ENCODE measurements around the gene SNX25.

DNA sequence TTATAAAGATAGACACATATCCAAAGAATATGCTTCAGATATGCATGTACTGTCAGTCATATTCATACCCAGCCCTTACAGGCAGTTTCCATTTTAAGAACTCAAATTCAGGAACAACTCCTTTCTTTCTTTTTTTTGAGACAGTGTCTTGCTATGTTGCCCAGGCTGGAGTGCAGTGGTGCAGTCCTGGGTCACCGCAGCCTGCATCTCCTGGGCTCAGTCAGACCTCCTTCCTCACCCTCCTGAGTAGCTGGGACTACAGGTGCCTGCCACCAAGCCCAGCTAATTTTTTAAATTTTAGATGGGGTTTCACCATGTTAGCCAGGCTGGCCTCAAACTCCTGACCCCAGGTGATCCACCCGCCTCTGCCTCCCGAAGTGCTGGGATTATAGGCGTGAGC lies 34.5 kb downstream of the SNX25 start:
- TF ChIP-seq, protein P1, sequence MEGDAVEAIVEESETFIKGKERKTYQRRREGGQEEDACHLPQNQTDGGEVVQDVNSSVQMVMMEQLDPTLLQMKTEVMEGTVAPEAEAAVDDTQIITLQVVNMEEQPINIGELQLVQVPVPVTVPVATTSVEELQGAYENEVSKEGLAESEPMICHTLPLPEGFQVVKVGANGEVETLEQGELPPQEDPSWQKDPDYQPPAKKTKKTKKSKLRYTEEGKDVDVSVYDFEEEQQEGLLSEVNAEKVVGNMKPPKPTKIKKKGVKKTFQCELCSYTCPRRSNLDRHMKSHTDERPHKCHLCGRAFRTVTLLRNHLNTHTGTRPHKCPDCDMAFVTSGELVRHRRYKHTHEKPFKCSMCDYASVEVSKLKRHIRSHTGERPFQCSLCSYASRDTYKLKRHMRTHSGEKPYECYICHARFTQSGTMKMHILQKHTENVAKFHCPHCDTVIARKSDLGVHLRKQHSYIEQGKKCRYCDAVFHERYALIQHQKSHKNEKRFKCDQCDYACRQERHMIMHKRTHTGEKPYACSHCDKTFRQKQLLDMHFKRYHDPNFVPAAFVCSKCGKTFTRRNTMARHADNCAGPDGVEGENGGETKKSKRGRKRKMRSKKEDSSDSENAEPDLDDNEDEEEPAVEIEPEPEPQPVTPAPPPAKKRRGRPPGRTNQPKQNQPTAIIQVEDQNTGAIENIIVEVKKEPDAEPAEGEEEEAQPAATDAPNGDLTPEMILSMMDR (IDR thresholded peaks at IDR 0.05), result no peak
- TF ChIP-seq POLR2A (IDR thresholded peaks at IDR 0.05), result no peak

Measured in Peyer's patch (tissue), 4 donors.